ENCODE results near the gene ASPSCR1. TPM values are rescaled to one million over a fixed set of nuclear protein-coding genes. Genes with fewer than 3 reads are reported as not detected.

The ASPSCR1 gene
- total RNA-seq, 2 donors from 2014 or later, result 17.9 to 57.4 TPM

DNA sequence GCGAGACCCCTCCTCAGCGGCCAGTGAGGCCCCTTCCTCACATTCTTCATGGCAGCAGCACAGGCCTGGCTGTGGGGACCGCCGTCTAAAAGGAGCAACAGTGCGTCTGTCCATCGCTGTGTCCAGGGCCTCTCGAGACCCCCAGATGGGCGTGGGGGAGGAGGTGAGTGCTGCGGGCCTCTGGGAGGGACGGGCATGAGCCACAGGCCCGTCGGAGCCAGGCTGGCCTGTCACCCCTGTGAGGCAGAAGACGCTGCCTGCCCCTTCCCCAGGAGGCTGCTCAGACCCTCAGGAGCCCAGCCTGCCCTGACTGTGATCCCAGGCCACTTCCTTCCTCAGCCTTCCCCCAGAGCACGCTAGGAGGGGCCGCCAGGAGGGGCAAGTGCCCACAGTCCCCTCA is 38.2 kb upstream of the ASPSCR1 start:
- WGBS, 2 donors, result 75% methylated on average over 14 of the region's 15 CpGs; no CpG with 5 or more reads in 1 of the 2 donors
- Histone ChIP-seq H3K4me1 (peaks cover 30% of the 10 kb centered on the region), H3K4me3 (no peak overlapping the region), H3K27me3 (no peaks in the 10 kb centered on the region), H3K9me3 (no peaks in the 10 kb centered on the region), H3K27ac (no peak overlapping the region), H3K36me3 (replicated peaks in 1 of 2; ENCODE audit: insufficient read depth in 1 of 2, low read depth in 2 of 2) (no peaks in the 10 kb centered on the region)
- ATAC-seq (no peak), DNase-seq (no peak)
- intact Hi-C loops (cut with DNase I), result no loop called here
- TF ChIP-seq POLR2A (IDR thresholded peaks at IDR 0.05), result no peak
- TF ChIP-seq, protein P1, sequence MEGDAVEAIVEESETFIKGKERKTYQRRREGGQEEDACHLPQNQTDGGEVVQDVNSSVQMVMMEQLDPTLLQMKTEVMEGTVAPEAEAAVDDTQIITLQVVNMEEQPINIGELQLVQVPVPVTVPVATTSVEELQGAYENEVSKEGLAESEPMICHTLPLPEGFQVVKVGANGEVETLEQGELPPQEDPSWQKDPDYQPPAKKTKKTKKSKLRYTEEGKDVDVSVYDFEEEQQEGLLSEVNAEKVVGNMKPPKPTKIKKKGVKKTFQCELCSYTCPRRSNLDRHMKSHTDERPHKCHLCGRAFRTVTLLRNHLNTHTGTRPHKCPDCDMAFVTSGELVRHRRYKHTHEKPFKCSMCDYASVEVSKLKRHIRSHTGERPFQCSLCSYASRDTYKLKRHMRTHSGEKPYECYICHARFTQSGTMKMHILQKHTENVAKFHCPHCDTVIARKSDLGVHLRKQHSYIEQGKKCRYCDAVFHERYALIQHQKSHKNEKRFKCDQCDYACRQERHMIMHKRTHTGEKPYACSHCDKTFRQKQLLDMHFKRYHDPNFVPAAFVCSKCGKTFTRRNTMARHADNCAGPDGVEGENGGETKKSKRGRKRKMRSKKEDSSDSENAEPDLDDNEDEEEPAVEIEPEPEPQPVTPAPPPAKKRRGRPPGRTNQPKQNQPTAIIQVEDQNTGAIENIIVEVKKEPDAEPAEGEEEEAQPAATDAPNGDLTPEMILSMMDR (IDR thresholded peaks at IDR 0.05), result no peak

DNA sequence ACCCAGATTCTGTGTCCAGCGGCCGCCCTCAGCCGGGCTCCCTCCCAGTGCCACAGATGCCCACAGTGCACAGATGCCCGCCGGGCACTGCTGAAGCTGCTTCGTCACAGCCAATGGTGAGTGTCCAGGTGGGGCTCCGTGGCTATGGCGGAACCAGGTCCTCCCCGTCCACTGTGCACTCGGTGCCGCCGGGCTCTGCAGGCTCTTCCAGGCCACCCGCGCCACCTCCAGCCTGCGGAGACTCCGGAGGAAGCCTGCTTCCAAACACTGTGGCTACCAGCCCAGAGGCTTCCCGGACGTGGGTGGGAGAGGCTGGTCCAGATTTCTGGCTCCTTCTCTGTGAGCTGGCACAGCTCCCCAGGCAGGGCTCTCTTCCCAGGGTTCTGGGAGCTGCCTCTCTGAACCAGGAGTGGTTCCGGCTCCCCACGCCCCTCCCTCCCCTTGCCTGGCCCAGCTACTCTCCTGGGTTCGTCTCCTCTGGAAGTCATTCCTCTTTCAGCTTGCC is 37.5 kb upstream of the ASPSCR1 start:
- intact Hi-C loops (cut with DNase I), result no loop called here
- ATAC-seq, result no peak

DNA sequence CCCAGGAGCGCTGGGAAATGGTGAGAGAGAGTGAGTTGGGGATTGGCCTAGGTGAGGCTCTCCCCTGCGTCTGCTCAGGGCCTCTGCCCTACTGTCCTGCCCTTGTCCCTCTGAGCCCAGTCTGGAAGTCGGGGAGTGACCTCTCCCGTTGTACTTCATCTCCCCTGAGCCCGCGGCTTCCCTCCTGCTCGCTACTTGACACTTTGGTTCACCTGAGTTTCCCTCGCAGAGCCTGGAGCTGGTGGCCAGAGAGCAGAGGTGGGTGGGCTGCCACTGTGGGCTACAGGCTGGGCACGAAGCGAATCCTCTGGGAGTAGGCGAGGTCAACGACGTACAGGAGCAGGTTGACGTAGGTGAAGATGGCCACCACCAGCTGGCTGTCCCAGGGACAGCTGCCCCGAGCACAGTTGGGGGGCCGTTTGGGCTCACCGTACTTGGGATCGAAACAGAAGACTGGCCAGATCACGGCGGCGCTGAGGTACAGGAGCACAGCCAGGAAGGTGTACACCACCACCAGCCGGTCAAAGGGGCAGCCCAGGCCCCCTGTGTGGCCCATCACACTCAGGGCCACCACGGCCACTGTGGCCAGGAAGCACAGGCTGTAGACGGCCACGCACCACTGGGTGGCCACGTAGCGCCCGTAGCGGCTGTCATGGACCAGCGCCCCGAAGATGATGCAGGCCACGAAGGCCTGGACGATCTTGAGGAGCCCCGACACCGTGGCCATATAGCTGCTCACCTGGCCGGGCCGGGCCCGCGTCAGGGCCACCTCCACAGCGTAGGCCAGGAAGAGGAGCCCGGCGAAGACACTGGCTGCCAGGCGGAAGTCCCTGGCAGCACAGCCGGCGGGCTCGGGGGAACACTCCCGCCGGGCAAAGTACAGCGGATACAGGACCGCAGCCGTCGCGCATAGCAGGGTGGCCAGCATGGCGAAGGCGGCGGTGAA is 36.6 kb upstream of the ASPSCR1 start:
- TF ChIP-seq, protein P1 (IDR thresholded peaks at IDR 0.05), result no peak
- TF ChIP-seq POLR2A (IDR thresholded peaks at IDR 0.05), result no peak
- ATAC-seq (no peak), DNase-seq (peak in 1 of 4 donors; percentile 10)
- Histone ChIP-seq H3K27me3 (no peaks in the 10 kb centered on the region), H3K4me3 (no peak overlapping the region), H3K9me3 (no peaks in the 10 kb centered on the region), H3K4me1 (peaks cover 20% of the 10 kb centered on the region), H3K36me3 (replicated peaks in 1 of 2; ENCODE audit: insufficient read depth in 1 of 2, low read depth in 2 of 2) (no peaks in the 10 kb centered on the region), H3K27ac (no peak overlapping the region)
- WGBS, 2 donors, result 87 to 89% methylated on average over 12 to 55 of the region's 56 CpGs
- intact Hi-C loops (cut with DNase I), result no loop called here

More for the DNA sequence above, 37.5 kb upstream of the ASPSCR1 start:
- Histone ChIP-seq H3K4me3 (no peak overlapping the region), H3K27ac (no peak overlapping the region), H3K27me3 (no peaks in the 10 kb centered on the region), H3K9me3 (no peaks in the 10 kb centered on the region), H3K4me1 (peaks cover 29% of the 10 kb centered on the region), H3K36me3 (replicated peaks in 1 of 2; ENCODE audit: insufficient read depth in 1 of 2, low read depth in 2 of 2) (no peaks in the 10 kb centered on the region)
- TF ChIP-seq, protein P1 (IDR thresholded peaks at IDR 0.05), result no peak
- no peak for TF ChIP-seq POLR2A (IDR thresholded peaks at IDR 0.05)
- WGBS, 2 donors, result 78 to 81% methylated on average over 15 to 19 of the region's 21 CpGs
- peak in 1 of 4 donors; percentile 20 for DNase-seq

DNA sequence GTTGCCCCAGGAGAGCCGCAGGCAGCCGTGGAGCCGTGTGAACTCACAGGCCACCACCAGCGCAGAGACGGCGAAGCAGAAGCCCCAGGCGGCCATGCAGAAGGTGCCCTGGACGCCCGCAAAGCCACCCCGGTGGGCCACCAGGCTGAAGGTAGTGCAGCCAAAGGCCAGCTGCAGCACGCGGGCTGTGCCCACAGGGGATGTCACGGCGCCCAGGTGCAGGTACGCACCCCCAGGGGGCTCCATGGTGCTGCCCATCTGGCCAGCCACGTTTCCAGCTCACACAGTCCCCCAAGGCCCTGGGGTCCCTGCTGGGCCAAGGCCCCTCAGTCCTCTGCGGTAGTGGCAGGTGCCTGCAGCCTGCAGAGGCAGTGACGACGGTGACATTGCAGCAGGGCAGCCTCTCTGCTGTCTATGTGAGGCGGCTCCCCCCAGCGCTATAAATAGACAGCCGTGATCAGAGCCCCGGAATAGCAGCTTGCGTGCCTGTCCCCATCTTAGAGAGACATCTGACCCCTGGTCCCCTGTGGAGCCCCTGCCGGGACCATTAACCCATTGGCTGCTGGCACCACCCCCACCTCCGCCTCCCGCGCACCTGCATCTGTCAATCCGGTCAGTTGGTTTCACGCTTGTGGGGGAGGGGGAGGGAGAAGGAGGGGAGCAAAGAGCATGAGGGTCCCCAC is 35.8 kb upstream of the ASPSCR1 start:
- TF ChIP-seq, protein P1 (IDR thresholded peaks at IDR 0.05), result no peak
- TF ChIP-seq POLR2A (IDR thresholded peaks at IDR 0.05), result no peak
- no peak for ATAC-seq
- H3K9me3 ChIP-seq, result no peaks in the 10 kb centered on the region
- DNase-seq, result peak in 1 of 4 donors; percentile 10
- intact Hi-C loops (cut with DNase I), result no loop called here
- H3K4me1 ChIP-seq, result peaks cover 12% of the 10 kb centered on the region
- no peak overlapping the region for H3K4me3 ChIP-seq
- no peak overlapping the region for H3K27ac ChIP-seq
- no peaks in the 10 kb centered on the region for H3K36me3 ChIP-seq (replicated peaks in 1 of 2; ENCODE audit: insufficient read depth in 1 of 2, low read depth in 2 of 2)
- 43 to 55% methylated on average over 11 to 26 of the region's 30 CpGs for WGBS, 2 donors
- H3K27me3 ChIP-seq, result no peaks in the 10 kb centered on the region

Measured in body of pancreas (tissue), 4 donors.